Activated CD4-positive, alpha-beta T cell treated with anti-CD3 and anti-CD28 coated beads, Interleukin-2, amount 50 U/mL, for 24 hours (primary cell): Measurements from ENCODE around the gene ACYP1.
A peak's percentile ranks its signal among the peaks of the same experiment; 100 is the strongest.

Source experiments
- DNase-seq, 2 donors: peaks; one replicate each; pipeline ENCODE4 v3.0.0-alpha.2; 2020; ENCODE audit warnings: low read depth in 1 of 2, low spot score in 1 of 2

The ACYP1 gene

DNA sequence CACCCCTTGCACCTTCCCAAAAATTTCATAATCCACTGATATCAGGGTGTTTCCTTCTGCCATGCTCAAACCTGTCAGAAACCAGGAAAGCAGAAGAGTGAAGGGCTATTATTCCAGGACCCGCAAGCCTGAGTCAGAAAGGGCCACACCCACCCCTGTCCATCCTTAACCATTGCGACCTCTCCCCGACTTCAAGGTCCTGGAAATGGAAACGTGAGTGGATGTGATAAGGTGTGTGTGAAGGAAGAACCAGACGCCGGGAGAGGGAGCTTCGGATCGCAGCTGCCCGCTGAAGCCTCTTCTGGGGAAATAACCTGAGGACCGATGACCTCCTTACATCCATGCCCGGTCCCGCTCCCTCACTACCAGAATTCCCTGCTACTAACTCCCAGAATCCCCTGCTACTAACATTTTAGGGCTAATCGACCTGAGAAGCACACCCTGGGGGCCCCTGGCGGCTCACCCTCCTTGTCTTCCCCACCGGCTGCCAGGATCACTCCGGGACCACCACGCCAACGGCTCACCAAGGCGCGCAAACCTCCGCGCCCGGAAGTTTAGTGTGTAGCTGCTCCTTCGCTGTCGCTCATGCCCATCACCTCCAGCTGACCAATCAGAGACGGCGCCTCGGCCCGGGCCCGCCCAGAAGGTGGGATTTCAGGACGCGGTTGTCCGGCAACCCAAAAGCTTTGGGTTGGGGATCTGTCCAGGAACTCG, at the start of gene ACYP1:
TSS of gene ACYP1 (minus strand) at position 534 of the 714 bp plus-strand sequence. CDS start at position 63, 471 bp downstream.
- peak; percentile 87 to 89 for DNase-seq

GRCh38 chr14:75109877-75110276, 46.1 kb upstream of the ACYP1 start:
- no peak for DNase-seq

- no peak for DNase-seq
Observed at GRCh38 chr14:75107186-75107585, 43.4 kb upstream of the ACYP1 start.

DNA sequence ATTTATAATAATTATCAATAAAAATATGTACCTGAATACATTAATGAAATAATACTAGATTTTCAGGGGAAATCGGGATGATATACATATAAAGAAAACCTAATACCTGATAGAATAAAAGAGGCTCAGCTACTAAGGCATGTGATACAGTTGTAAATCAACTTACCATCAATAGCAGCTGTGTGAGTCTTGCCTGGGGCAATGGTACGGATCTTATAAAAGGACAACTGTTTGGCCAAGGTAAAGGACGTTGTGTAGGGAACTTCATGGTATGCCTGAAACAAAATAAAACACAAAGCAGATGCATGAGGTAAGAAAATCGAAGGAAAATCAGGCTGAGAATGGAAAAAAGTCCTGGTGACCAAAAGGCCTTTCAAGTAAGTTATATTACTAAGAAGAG, 37.7 kb upstream of the ACYP1 start:
- no peak for DNase-seq

GRCh38 chr14:75098682-75099081, 34.9 kb upstream of the ACYP1 start:
- no peak for DNase-seq

GRCh38 chr14:75098212-75098611, 34.4 kb upstream of the ACYP1 start:
- DNase-seq: no peak

DNA sequence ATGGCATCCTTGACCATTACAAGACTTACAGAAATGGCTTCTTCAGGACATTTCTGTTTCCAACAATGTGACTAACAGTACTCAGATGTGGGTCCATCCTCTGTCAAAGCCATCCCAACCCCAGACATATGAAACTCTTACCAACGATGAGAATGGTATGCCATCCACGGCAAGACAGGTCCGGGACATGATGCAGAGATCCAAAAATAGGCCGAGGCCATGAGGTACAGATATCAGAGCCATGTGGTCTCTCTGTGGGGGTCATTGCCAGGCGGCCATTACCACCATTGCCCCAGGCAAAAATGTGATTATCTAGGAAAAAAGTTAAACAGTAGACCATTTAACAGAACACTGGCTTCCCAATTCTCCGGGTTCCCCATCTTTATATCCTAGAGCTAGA, 33.1 kb upstream of the ACYP1 start:
- no peak for DNase-seq

GRCh38 chr14:75095690-75096089, 31.9 kb upstream of the ACYP1 start:
- DNase-seq: no peak

- DNase-seq: no peak
Observed at GRCh38 chr14:75094896-75095295, 31.1 kb upstream of the ACYP1 start.

DNA sequence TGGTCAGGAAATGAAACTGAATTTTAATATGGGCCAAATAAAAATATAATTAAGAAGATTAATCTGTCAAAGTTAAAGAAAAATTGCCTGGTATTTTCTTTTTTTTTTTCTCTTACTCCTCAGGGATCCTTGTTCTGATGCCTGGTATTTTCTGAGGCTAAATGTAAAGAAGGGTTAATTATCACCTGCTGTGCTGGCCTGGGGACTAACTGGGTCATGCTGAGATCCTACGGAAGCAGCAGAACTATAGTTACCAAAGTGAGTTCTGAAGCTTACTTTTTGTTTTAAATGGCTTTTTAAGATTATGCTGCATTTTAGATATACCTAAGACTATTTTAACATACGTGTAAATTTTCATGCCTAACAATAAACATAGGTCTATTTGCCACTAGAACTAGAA, 28.9 kb upstream of the ACYP1 start:
- no peak for DNase-seq

DNA sequence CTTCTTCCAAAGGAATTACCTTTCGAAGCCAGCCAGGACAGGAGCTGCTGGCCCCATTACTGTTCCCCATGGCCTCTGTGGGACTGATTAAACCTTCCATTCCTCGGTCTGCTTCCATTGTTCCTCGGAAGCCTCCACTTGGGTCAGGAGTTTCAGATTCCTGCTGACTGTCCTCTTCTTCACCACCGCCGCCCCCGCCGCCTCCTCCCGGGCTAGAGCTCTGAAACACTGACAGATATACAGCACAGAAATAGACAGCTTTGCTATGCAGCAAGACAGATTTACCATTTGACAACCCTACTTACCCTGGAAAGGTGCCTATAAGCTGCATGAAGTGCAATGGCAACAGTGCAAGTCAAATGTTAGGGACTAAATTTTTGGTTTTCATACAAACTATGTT, 27.4 kb upstream of the ACYP1 start:
- DNase-seq: no peak

GRCh38 chr14:75090353-75090752, 26.5 kb upstream of the ACYP1 start:
- DNase-seq: no peak

GRCh38 chr14:75088566-75089373, 24.9 kb upstream of the ACYP1 start:
- DNase-seq: peak in 1 of 2 donors; percentile 29

GRCh38 chr14:75088153-75088552, 24.3 kb upstream of the ACYP1 start:
- DNase-seq: no peak

DNA sequence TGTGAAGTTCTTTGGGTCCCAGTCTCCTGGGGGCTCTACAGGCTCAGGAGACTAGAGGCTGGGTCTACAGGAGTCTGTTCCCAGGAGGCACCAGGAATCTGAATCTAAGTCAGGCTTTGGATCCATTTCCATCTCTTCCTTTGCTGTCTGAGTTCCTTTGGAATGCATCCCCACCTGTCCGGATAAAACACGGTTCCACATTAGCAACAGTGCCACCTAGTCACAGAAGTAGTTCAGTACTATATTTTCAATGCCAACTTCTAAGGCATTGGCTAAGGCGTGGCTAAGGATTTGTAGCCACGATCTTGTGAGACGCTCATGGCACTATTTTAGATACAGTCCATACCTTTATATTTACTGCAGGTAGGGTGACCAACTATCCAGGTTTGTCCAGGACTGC, 20.7 kb upstream of the ACYP1 start:
- DNase-seq: no peak

DNA sequence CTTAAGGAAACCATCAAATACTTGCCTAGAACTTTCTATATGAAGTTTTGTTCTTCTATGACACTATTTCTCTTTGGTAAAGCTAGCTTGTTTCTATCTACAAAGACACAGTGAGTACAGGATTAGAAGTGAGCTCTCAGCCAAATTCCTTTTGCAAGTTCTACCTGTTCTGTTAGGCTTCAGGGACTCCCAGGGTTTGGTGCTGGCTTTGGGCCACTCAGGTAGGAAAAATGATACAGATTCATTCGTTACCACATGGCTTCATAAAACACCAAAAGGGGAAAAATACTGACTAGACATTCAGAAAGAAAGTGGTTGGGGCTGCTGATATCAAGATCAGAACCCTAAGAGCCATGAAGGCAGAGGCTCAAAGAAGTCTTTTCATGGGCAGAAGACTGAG, 19.4 kb upstream of the ACYP1 start:
- DNase-seq: no peak

- no peak for DNase-seq
Observed at GRCh38 chr14:75081660-75082229, 17.9 kb upstream of the ACYP1 start.

DNA sequence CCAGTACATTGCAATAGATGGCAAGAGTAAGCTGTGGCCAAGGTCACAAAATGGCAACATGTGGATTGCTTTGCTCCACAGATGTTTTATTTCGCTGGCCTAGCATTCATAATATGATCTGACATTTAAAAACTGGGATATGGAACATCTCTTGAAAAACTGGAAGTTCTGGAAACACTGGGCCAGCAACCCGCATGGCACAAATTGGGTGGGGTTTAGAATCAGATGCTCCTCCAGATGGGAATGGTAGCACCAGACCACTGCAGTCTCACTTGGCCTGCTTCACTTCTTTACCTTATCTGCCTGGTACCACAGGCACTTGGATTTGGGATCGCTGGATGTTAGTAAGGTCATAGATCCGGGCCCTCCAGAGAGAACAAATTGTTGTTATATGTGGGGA, 15.7 kb upstream of the ACYP1 start:
- DNase-seq: no peak

- DNase-seq: no peak
Observed at GRCh38 chr14:75077794-75078193, 14.0 kb upstream of the ACYP1 start.

DNA sequence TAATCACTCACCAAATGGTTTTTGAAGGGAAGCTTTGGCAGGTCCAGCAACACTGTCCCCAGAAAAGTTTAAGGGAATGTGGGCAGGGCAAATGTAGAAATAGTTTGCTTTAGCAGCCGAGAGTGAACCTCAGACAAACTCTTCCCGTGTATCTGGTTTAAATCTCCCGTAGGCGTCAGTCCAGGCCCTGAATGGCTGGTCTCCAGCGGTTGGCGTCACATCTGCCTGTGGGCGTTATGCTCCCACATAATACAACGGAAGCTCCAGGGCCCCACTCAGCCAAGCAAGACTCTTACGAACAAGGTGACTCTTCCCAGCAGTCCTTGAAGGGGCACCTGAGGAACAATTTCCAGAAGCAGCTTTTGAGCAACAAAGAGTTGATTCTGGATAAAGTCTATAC, 6.6 kb upstream of the ACYP1 start:
- no peak for DNase-seq

GRCh38 chr14:75069811-75070145, 6.0 kb upstream of the ACYP1 start:
- no peak for DNase-seq

GRCh38 chr14:75069121-75069810, 5.4 kb upstream of the ACYP1 start, which contains the start of gene ZC2HC1C:
Gene ZC2HC1C, plus strand, starts transcription at chr14:75069641. Its CDS starts 933 bp downstream, at chr14:75070574.
- DNase-seq: peak; percentile 38 to 52
